ENCODE measurements around the gene MSI2.

The MSI2 gene

DNA sequence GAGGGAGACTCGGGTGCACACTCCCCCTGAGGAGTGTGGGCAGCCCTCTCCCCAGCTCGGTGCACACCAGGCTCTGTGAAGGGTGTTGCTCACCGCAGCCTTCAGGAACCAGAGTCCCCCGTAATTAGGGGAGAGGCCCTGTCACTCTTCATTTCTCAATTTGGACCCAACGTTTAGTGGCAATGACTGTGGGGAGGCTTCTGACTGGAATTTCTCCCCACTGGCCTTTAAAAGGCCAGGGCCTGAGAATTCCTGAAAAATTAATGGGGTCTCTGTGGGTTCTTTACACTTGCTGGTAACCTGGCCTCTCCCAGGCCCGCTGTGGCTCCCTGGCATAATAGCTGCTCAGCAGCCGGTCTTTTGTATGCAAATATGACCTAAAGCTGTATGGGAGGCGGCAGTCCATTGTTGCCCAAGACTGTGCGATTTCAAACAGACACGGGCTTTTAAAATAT lies 209.7 kb downstream of the MSI2 start:
- no peak for DNase-seq

DNA sequence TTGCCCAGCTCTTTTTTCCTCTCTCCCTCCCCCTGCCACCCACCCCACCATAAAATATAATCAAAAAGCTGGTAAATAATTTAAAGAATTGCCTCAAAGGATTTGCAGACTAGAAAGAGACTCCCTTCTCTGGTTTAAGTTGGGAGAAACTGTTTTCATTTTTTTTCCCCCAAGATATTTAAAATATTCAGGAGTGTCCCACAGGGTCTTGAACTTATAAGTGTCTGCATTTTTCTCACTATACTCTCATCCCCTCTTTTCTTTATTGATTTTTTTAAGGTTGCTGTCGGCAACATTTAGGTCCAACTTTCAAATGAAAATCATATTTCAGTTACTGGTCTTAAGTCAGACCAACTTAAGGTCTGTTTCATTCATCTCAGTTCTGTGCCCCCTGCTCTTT lies 210.2 kb downstream of the MSI2 start:
- DNase-seq: no peak

DNA sequence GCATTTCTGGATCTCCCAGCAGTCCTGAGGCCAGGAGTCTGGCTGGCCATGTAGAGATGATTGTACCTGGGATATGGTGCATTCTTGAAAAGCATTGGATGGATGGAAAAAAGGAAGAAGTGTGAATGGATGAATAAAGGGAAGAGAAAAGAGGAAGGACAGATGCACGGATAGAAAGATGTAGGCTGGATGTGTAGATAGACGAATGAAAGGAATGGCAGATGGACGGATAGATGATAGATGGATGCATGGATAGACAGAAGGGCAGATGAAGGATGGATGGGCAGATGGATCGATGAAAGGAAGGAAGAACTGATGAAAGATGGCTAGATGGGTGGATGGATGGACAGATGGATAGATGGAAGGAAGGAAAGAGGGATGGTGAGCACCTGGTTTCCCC lies 210.9 kb downstream of the MSI2 start:
- no peak for DNase-seq

DNA sequence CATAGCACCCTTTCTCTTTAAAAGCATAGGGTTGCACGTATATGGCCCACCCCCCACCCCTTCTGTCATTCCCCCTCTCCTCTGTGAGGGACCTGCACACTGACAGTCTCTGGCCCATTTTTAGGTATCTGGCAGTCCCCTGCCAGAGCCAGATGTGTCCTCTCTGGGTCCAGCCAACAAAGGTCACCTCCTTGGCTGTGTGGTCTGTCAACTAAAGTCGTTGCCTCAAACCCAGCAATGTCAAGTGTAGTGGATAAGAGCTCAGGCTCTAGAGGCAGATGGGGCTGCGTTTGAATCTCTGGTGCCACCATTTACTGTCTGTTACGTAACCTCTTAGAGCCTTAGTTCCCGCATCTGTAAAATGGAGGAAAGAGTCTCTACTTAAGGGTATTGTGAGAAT lies 211.5 kb downstream of the MSI2 start:
- no peak for DNase-seq

DNA sequence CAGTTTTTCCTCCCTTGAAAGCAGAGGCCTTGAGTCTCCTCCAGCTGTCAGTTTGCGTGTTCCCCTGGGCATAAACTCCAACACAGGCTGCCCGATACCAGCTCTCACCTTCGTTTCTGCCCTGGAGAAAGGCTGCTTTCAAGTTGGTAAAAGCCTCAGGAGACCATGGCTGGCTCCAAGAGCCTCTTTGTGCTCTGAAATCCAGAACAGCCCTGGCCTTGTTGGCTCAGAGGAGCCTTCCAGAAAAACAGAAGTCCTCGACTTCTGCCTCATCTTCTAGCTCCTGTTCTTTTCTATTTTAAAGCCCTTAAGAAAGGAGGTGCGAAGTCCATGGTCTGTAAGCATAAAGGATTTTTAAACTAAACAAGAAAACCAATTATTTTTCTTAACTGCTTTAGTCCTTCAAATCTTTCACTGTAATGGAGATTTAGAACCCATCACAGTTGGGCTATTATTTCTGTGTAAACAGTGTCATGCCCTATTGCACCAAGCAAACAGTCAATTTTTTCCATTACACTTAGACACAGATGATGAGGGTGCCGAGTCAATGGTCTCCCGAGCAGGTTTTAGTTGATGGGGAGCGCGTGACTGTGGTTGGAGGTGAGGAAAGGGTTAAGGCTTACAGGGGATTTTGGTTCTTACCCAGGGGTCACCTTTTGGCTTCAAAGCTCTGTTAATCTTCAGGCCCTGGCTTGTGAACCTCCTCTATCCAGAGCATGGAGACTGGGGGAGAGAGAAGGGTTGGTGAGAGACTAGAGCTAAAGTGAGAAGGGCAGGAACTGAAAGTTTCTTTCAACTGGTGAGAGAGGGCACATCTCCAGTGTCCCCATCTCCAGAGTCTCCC lies 212.8 kb downstream of the MSI2 start:
- no peak for DNase-seq

DNA sequence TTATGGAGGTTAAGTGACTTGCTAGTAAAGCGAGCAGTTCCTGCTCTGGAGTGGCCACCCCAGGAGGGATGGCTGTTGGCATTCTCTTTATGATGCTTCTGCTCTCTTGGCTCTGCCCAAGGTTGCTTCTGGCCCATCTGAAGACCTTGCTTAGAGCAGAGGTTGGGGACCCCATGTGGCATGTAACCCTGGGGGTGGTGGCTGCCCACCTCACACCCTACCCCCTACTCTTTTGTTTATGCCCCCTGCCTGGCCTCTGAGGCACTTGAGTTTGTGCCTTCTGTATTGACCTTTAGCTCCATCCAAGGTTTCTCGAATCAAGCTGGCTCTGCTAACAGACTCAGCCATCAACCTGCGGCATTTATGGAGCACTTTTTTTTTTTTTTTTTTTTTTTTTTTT lies 214.6 kb downstream of the MSI2 start:
- DNase-seq: no peak

DNA sequence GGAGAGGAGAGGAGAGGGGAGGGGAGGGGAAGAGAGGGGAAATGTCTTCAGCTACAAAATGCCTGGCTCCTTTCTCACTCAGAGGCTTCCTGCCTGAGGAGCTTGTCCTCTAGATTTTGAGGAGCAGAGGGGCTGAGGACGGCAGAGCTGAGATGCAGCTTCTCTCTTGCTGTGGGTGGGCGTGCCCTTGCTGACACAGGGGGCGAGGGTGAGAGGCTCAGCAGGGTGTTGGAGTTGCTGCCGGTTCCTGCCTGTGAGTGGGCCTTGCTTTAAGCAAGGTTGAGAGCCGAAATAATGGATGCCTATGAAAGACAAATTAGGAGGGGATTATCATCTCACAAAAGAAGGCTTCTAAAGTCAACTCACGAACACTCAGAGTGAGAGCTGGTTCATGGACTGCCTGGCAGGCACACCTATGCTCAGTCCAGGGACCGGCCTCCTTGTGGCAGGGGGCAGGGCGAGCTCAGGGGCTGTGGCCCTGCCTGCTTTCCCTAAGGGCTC lies 215.6 kb downstream of the MSI2 start:
- no peak for DNase-seq

DNA sequence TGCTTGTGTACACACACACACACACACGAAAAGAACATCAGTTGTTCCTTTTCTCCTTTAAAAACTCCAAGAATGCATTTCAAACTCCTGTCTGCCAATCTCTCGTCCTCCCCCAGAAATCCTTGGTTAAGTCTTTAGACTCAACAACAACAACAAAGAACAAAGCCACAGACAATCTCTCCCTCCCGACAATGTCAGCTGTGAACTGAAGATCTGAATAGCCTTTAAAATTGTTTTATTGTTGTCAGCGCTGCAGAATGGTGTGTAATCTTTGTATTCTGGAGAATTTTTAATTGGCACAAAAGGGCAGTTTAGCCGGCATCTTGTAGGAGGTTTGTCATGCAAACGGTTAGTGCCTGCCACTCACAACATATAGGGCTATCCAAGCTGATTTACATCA lies 219.5 kb downstream of the MSI2 start:
- no peak for DNase-seq

DNA sequence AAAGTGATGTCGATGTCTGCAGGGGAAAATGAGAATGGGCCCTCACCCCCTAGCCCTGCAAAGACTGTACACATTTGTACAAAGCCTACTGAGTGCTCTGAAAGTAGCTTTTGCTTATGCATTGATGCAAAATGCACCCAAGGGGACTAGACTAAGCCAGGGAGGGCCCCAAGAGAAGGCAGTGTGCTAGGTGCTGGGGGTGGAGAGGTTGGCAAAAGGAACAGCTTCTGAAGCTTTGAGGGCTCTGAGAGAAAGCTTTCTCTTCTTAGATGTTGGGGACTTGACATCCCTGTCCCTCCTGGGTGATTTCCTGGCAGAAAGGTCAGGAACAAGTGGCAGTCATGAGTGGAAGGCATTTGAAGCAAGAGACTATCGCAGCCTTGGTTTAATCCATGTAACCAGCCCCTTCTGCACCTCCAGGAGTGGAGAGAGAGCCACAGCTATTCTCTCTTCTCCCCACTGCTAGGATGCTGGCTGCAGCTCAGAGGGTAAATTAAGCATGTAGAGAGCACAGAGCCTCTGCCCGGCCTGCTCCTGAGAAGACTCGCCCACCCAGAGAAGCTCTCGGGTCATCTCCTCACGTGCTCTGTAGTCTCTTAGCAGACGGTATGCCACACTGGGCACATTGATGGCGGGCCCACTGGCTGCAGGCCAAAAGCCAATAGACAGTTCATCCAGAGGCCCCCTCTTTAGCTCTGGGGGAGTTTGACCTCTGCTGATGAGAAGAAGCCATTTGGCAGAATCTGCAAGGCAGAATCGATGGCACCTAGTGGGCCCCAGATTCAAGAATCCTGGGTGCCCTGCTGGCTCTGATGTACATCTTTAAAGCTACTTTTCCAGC lies 221.4 kb downstream of the MSI2 start:
- DNase-seq: no peak

DNA sequence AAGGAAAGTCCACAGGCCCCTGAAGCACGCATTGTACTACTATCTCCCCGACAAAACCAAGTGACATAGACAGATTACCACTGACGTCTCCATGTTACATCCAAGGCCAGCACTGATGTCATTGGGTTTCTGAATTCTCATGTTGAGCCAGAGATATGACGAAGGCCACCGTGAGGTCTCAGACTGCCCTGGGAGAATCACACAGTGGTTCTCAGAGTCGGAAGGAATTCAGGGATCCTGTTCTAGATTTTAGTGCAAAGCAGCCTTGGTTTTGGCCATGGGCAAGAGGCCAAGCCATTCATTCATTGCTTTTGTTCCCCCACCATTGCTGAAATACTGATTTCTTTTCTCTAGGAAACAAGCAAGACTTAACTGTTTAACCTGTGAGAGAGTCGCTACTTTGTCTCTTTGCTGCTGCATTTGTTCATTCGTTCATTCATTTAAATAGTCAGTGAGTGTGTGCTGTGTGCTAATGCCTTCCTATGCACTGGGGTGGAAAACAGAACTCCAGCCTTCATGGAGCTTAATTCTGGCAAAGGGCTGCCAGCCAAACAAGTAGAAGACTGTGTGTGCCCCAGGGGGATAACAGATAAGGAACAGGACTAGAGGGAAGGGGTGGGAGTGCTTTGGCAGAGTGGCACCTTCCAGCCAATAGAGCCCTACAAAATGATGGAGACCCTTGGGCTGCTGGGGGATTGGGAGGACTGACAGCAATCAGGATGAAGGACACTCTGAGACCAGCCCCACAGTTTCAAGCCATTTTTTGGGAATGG lies 222.3 kb downstream of the MSI2 start:
- no peak for DNase-seq

DNA sequence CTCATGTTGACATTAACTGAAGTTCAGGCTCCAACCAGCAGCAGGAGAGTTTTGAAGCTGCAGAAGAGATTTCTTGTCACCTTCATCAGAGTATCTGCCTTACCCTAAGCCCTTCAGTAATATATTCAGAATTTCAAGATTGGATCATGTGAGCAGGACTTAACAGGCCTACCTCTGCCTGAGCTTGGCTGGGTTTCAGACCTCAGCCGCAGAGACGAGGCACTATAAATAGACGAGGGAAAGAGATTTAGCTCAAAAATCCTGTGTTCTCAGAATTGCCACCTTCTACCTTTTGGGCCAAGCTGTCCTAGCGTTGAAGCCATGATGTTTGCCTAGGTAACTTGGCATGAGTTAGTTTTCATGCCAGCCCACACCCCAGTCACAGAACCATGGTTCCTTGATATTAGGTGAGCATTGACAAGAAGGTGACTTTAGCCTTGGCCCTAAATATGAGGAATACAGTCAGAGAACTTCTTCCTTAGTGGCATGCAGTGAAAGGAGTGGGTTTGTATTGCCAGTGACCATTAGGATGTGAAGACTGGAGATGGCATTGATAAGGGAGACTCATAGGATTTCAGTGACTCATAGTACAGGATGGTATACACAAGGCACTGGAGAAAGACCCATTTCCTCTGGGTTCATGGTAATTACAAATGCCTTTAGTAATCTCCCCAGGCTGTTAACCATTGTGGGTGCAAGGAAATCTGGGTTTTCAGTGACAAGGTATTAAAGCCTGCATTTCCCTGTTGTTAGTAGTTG lies 224.3 kb downstream of the MSI2 start:
- no peak for DNase-seq

DNA sequence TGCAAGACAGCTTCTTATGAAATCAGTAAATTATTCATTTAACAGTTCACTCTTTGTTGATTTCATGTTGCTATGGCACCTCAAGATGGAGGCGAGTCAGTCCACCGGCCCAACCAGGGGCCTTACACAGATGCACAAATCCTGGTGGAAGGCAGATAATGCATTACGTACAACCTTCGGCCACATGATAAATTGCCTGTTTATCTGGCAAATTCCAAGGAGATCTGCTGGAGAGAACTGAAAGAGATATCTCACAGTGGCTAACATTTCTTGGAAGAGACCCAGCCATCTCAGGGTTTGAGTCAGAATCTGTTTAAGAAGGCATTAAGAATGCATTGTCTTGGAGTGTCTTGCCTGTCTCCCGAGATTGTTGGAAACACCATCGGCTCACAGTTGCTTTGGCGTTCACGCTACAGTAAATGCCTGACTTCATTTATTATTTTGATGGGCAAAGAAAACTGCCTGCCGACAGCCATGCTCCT lies 225.6 kb downstream of the MSI2 start:
- no peak for DNase-seq

DNA sequence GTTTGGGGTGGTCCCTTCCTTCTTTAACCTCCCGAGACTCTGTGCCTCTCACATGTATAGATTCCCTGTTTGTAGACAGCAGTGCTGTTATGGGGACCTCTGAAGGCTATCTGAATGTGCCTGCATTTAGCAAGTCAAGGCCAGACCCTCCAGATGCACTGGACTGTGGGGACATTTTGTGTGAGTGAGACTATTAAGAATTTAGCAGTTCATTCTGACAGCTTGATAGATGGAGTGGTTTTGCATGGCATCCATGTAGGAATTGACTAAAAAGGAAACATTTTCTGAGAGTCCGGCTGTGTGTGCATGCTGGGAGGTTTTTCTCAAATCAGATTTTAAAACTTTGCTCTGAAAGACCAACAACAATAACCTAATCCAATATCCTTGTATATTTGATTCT lies 226.3 kb downstream of the MSI2 start:
- DNase-seq: no peak

DNA sequence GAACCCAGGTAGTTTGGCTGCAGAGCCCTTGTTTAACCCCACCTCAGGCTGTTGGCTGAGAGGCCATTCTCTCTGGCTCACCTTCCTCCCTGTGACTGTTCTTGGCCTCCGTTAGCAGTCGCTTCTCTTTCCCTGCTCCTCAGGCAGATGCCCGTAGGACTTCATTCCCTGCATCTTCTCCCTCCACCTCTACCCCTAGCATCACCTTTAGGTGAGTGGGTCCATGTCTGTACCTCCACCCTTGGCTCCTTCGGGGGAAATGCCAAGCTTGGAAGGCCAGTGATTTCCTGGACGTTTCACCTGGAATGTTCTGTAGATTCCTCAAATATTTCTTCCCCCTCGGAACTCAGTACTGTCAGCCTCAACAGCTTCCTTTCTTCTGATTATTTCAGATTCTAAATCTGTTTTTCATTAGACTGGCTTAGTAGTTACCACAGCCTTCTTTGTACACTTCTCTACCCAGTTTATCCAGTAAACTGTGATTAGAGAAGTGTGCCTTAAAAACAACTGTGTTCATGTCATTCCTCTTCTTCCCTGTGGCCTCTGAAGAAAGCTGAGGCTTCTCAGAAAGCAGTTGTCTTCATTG lies 227.9 kb downstream of the MSI2 start:
- DNase-seq: no peak

DNA sequence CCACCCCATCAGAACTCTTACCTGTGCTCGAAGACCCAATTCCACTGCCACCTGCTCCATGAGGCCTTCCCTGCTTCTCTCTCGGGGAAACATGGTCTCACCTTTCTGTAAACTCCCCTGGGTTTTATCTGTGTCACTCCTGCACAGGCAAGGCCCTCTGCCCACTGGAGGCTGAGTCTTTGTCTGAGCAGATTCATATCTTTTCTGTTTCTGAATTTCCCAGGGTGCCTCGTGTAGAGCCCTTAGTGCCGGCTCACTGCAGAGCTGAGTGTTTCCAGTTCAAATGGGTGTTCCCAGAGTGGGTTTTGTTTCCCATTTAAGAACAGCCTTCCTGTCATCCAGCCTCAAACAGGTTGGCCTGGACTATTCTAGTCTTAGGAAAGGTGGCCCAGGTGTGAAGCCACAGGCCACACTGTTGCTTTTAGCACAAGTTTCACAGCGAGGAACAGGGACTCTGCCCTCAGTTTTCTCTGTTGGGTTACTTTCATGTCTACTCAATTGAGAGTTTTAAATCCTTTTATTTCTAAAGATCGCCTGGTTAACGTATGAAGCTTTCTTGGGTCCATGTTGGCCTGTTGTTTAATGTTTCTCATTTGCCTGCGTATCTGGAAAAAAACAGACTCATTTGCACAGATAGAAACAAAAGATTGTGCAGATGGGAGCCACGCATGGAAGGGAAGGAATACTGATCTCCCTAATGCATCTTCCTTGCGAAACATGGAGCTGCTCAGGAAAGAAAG lies 228.7 kb downstream of the MSI2 start:
- DNase-seq: no peak

DNA sequence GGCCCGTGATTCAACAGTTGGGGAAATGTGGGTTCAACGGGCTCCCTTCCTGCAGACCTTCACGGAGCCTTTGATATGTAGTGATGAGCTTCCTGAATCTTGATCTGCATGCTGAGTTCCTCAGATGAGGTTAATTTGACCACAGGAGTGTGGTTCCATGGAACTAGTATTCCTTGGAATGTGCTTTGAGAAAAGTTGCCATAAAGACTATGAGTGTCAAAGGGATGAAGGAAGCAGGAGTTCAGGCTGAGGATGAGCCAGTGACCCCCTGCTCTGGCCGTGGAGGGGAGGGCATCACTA lies 229.2 kb downstream of the MSI2 start:
- no peak for DNase-seq

DNA sequence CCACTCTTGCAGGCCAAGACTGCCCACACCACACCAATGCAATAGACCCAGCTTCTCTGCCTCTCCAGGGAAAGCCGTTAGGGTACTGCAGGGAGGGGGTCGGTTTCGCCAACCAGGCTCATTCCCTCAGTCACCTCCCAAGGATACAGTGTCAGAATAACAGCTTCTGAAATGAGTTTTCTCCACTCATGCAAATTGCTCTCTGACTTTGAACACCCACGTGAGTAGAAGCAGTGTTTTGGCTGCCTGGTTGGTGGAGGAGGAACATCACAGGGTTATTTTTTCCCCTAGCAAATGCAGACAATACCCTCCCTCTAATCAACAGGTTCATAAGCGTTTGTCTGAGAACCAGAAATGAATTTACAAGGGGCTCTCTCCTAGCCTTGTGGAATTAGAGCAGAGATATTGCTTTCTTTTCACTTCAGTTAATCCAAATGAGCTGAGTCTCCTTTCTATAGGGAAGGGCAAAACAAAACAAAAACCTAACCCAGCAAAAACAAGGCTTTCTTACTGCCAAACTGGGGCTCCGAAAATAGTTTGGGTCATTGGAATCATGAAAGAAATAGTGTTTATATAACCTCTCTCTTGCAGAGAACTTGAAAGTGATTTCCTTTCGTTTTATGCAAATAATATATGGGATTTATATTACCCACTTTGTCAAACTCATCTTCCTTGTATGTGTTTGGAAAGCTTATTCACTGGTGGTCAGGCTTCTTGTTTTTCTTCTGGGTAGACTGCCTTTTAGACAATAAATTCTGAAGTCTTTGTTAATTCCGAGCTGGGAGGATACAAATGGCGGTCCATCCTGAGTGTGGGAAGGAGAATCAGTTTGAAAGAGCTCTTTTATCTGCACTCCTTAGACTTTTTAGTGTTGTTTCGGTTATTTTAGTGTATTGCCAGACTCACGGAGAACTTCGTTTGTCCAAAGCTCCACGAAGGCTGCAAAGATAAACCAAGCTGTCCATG lies 229.9 kb downstream of the MSI2 start:
- no peak for DNase-seq

DNA sequence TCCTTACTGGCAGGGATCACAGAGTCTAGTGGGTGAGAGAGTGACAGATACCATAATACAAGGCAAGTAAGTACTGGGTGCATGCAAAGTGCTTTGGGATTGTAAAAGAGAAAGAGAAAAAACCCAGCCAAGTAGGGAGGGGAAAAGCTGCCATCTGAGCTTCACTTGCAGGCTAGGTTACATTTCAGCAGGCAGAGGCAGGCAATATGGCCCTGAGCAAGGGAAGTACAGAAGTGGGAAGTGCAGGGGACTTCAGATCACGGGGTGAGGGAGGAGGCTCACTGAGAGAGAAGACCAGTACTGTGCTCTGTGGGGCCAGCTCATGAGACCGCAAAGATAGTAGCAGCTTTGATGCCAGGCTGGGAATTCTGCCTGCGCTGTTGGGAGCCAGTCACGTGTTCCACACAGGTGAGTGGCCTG lies 230.6 kb downstream of the MSI2 start:
- no peak for DNase-seq

DNA sequence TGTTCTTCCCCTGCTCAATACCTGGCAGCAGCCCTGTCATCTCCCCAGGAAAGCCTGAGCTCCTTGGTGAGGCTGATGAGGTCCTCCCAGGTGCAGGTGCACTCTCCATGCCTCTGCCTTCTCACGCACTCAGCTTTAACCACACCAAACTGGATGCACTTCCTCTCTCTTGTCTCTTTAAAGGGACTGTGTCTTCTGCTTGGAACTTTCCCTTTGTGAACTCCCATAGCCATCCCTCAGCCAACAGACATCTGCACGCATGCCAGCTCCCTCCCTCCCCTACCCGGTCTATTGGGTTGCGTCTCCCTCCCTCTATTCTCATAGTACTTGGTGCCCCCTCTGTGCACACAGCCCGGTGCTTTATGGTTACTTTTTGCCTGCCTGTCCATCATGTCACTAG lies 231.2 kb downstream of the MSI2 start:
- no peak for DNase-seq

DNA sequence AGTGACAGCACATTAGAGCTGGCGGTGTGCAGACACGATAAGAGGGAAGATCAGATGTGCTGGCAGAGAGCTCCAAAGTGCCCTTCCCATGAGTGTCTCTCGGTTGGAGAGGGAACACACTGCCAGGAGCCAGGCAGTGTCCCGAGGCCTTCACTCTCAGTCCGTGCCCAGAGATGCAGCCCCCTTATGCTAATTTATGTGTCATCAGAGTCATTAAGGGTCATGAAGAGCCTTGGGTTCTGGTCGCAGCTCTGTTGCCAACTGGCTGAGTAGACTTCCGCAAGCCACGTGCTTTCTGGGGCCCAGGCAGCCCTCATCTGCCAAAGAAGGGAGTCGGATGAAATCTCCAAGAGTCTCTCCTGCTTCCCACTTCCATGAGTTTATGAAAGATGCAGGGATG lies 232.5 kb downstream of the MSI2 start:
- DNase-seq: no peak

All from stimulated activated CD8-positive, alpha-beta memory T cell treated with anti-CD3 and anti-CD28 coated beads, Interleukin-4, amount 100 ng/mL, for 48 hours (primary cell).